HepG2 (cell line): ENCODE measurements around the gene SP110. TPM values are rescaled to one million over a fixed set of nuclear protein-coding genes. Genes with fewer than 3 reads are reported as not detected.

Experiments
- ATAC-seq: fragments of 200-7000 bp; cut with Tn5 transposase; 3 replicates; pipeline ENCODE4 v1.9.1; 2020; ENCODE audit warnings: mild to moderate bottlenecking, moderate library complexity
- BruUV-seq: library from RNA; stranded (reverse); fragments of 400-500 nt; replicated peaks from 2 replicates; lab custom pipeline; 2021; lab: Mats Ljungman, UMichigan
- CTCF ChIA-PET: fragments of 300-600 bp; formaldehyde crosslinking; extraction: SDS; loops from one replicate; lab custom pipeline; 2021; ENCODE audit warnings: low total read pairs, inconsistent platforms, low intra/inter-chr PET ratio; lab: Yijun Ruan, JAX
- POLR2A ChIA-PET: fragments of 350-600 bp; sonication (Branson Sonifier 250); formaldehyde crosslinking; loops from one replicate; lab custom pipeline; 2020; ENCODE audit warnings: antibody characterized with exemption, inconsistent platforms; lab: Yijun Ruan, JAX
- DNase-seq: peaks from one replicate; pipeline ENCODE4 v3.0.0-alpha.2; 2015; ENCODE audit warnings: low spot score
- FAIRE-seq: peaks from 3 replicates; lab custom pipeline; 2011; peaks lifted over from hg19 to GRCh38; lab: Jason Lieb, UNC
- H2AFZ ChIP-seq: one replicate; pipeline ENCODE4 v1.6.1; 2011; ENCODE audit warnings: low read length, inconsistent platforms
- H3K27ac ChIP-seq: fragments of 300-600 bp; 3 replicates; pipeline ENCODE4 v1.8.0; 2011; ENCODE audit warnings: mixed run types, mild to moderate bottlenecking, mixed read lengths, low read length, inconsistent platforms; ENCODE audit not compliant: insufficient read depth; ENCODE audit errors: extremely low read length
- H3K27me3 ChIP-seq, 2 experiments: fragments of 200-600 bp in 1 of 2; 2 replicates in 1 of 2; 3 replicates in 1 of 2; pipeline versions ENCODE4 v1.6.0 to v1.8.0; 2011; ENCODE audit warnings: low read length in 2 of 2, mild to moderate bottlenecking in 2 of 2, moderate library complexity in 2 of 2, inconsistent platforms in 1 of 2; ENCODE audit not compliant: insufficient read depth in 2 of 2, control insufficient read depth in 1 of 2
- H3K36me3 ChIP-seq, 2 experiments: fragments of 200-600 bp in 1 of 2; replicated peaks in 1 of 2; 2 replicates in 1 of 2; 3 replicates in 1 of 2; pipeline versions ENCODE4 v1.5.1 to v1.8.0; 2011; ENCODE audit warnings: low read length in 2 of 2, inconsistent platforms in 1 of 2; ENCODE audit not compliant: insufficient read depth in 2 of 2, control insufficient read depth in 1 of 2
- H3K4me1 ChIP-seq: 2 replicates; pipeline ENCODE4 v1.5.1; 2012; ENCODE audit warnings: low read length, inconsistent platforms; ENCODE audit not compliant: insufficient read depth
- H3K4me2 ChIP-seq: 2 replicates; pipeline ENCODE4 v1.6.0; 2011; ENCODE audit warnings: low read depth, low read length, inconsistent platforms
- H3K4me3 ChIP-seq, 3 experiments: fragments of 200-600 bp in 1 of 3; sonication (generic), shearing (Covaris generic) in 1 of 3; replicated peaks in 1 of 3; 2 replicates each; pipeline ENCODE4 v1.5.1; 2011 to 2016; ENCODE audit warnings: low read length in 3 of 3, inconsistent platforms in 2 of 3, low read depth in 2 of 3, mild to moderate bottlenecking in 2 of 3, control low read depth in 1 of 3, mixed read lengths in 1 of 3; ENCODE audit not compliant: insufficient read depth in 1 of 3
- H3K79me2 ChIP-seq: one replicate; pipeline ENCODE4 v1.6.1; 2011; ENCODE audit warnings: low read length, inconsistent platforms; ENCODE audit not compliant: insufficient read depth
- H3K9ac ChIP-seq: 2 replicates; pipeline ENCODE4 v1.6.0; 2011; ENCODE audit warnings: mild to moderate bottlenecking, low read depth, low read length, inconsistent platforms; ENCODE audit not compliant: insufficient read depth
- H3K9me3 ChIP-seq: 2 replicates; pipeline ENCODE4 v1.5.1; 2012; ENCODE audit warnings: mild to moderate bottlenecking, low read length
- H4K20me1 ChIP-seq: 2 replicates; pipeline ENCODE4 v1.6.0; 2011; ENCODE audit warnings: inconsistent platforms, mild to moderate bottlenecking, low read length, moderate library complexity; ENCODE audit not compliant: insufficient read depth
- IRF2 ChIP-seq: IDR thresholded peaks from 2 replicates; pipeline ENCODE4 v1.6.1; 2018; ENCODE audit warnings: missing genetic modification reagents, missing compliant biosample characterization
- LRRFIP1 ChIP-seq: sonication (generic); formaldehyde crosslinking; conservative IDR thresholded peaks from 2 replicates; pipeline ENCODE4 v1.4.0; 2020; ENCODE audit warnings: missing genetic modification reagents
- ZNF451 ChIP-seq: sonication (generic); formaldehyde crosslinking; IDR thresholded peaks from 2 replicates; pipeline ENCODE4 v1.5.0; 2020; ENCODE audit warnings: mild to moderate bottlenecking, missing genetic modification reagents
- ZNF7 ChIP-seq: IDR thresholded peaks from 2 replicates; pipeline ENCODE4 v1.6.1; 2016; ENCODE audit warnings: missing biosample characterization, missing genetic modification reagents
- ZNF704 ChIP-seq: sonication (generic); formaldehyde crosslinking; IDR thresholded peaks from 2 replicates; pipeline ENCODE4 v1.8.1; 2023; ENCODE audit warnings: mild to moderate bottlenecking, inconsistent platforms, moderate library complexity, missing genetic modification reagents, borderline replicate concordance
- WGBS: methylation state at CpG from one replicate; pipeline ENCODE4 v1.1.6; 2017; ENCODE audit warnings: low lambda C conversion rate; 5-methylcytosine and 5-hydroxymethylcytosine counted together
- in situ Hi-C: cut with HindIII; loops from 2 replicates; pipeline ENCODE4 v1.10.0; 2017; ENCODE audit warnings: low pct_unique_long_range_greater_than_20kb; ENCODE audit not compliant: extremely low pct_ligation_motif_present
- intact Hi-C: fragments of 100-400 bp; cut with micrococcal nuclease; formaldehyde crosslinking; loops from one replicate; pipeline ENCODE4 v1.10.0; 2022; ENCODE audit not compliant: unreplicated experiment
- polyA plus RNA-seq, 8 experiments: library from polyadenylated mRNA; depleted of rRNA in 3 of 8; stranded (reverse) in 7 of 8; unstranded in 1 of 8; fragments of >200 nt; fragmentation: Illumina TruSeq in 4 of 8; extraction: Trizol in 4 of 8; gene quantifications; 2 replicates each; pipeline versions ENCODE4 v1.2.1 to v1.2.3, GENCODE V29; 2011 to 2016; ENCODE audit warnings: low read depth in 4 of 8, missing spikeins in 1 of 8, mixed read lengths in 1 of 8; ENCODE audit not compliant: insufficient read depth in 1 of 8
- total RNA-seq, 5 experiments: library from RNA; depleted of rRNA; stranded (reverse); fragments of >200 nt; fragmentation: Illumina TruSeq; extraction: Trizol; gene quantifications; 2 replicates each; pipeline ENCODE4 v1.2.3, GENCODE V29; 2016; ENCODE audit warnings: low read depth in 1 of 5

SP110 gene
- total and polyA plus RNA-seq, 2 of the 13 experiments (the other 11 are each of a cell fraction or from before 2014, with no cell fraction given), result 7.9 to 10.4 TPM

GRCh38 chr2:230153390-230153976 lies 66.3 kb downstream of the SP110 start (continued):
- no peak for TF ChIP-seq LRRFIP1 (CRISPR knock-in tag)
- TF ChIP-seq, all 625 proteins: peak for 0

- TF ChIP-seq ZNF451 (CRISPR knock-in tag), result no peak
- TF ChIP-seq ZNF7 (CRISPR knock-in tag), result peak; percentile 97
- no peak for TF ChIP-seq ZNF704 (CRISPR knock-in tag)
- no peak for TF ChIP-seq IRF2 (CRISPR knock-in tag)
- TF ChIP-seq, all 625 proteins: peak for 1
- in situ Hi-C loops, result loop anchor here (10.0 kb wide), 1 partner anchor 462 kb away; no protein-coding TSS in a partner anchor
- Histone ChIP-seq H4K20me1 (no peaks in the 10 kb centered on the region), H3K79me2 (no peaks in the 10 kb centered on the region), H3K4me1 (no peaks in the 10 kb centered on the region), H3K9me3 (no peaks in the 10 kb centered on the region), H3K4me3 (no peak overlapping the region), H3K9ac (no peak overlapping the region), H3K27ac (no peak overlapping the region), H3K27me3 (peaks cover 5 to 17% of the 10 kb centered on the region in 2 experiments; a peak in 4 of 5 replicates), H3K4me2 (no peak overlapping the region), H3K36me3 (no peaks in the 10 kb centered on the region), H2AFZ (no peak overlapping the region)
- POLR2A ChIA-PET, result no interaction called here
- WGBS, result 48% methylated on average over 2 of the region's 2 CpGs
- intact Hi-C loops, result no loop called here
- ATAC-seq, result no peak
- CTCF ChIA-PET, result no interaction called here
- no TSS peak for BruUV-seq
- FAIRE-seq, result no peak
- no peak for DNase-seq
Observed at GRCh38 chr2:230152334-230152733, 67.5 kb downstream of the SP110 start.
